Neural cell (in vitro differentiated cells): ENCODE results near the gene TRIO. TPM values are rescaled to one million over a fixed set of nuclear protein-coding genes. Genes with fewer than 3 reads are reported as not detected.

Experiments
- H2AFZ ChIP-seq: fragments of 200-600, 300-800 bp; sonication (generic), shearing (Covaris generic); 2 replicates; pipeline ENCODE4 v1.6.0; 2014; ENCODE audit warnings: low read depth, mild to moderate bottlenecking, antibody characterized with exemption, low read length, moderate library complexity
- H3F3A ChIP-seq: fragments of 200-600 bp; shearing (Covaris generic); 2 replicates; pipeline ENCODE4 v1.6.1; 2016; ENCODE audit warnings: mild to moderate bottlenecking, moderate library complexity, mixed read lengths, antibody characterized with exemption, low read length; ENCODE audit not compliant: insufficient read depth, poor library complexity, severe bottlenecking
- H3K27ac ChIP-seq: fragments of 200-600, 300-800 bp; sonication (generic), shearing (Covaris generic); 2 replicates; pipeline ENCODE4 v1.5.1; 2014; ENCODE audit warnings: mild to moderate bottlenecking, low read length, moderate library complexity
- H3K27me3 ChIP-seq: fragments of 300-800, 200-600 bp; sonication (generic), shearing (Covaris generic); 2 replicates; pipeline ENCODE4 v1.6.0; 2014; ENCODE audit warnings: mild to moderate bottlenecking, low read depth, low read length, moderate library complexity; ENCODE audit not compliant: insufficient read depth
- H3K36me3 ChIP-seq: fragments of 300-800, 200-600 bp; sonication (generic), shearing (Covaris generic); 2 replicates; pipeline ENCODE4 v1.5.1; 2014; ENCODE audit warnings: mild to moderate bottlenecking, antibody characterized with exemption, low read length, moderate library complexity; ENCODE audit not compliant: insufficient read depth
- H3K4me2 ChIP-seq: fragments of 300-800, 200-600 bp; sonication (generic), shearing (Covaris generic); 2 replicates; pipeline ENCODE4 v1.6.0; 2014; ENCODE audit warnings: mild to moderate bottlenecking, low read length
- H3K4me3 ChIP-seq: fragments of 300-800, 200-600 bp; sonication (generic), shearing (Covaris generic); 2 replicates; pipeline ENCODE4 v1.5.1; 2014; ENCODE audit warnings: mild to moderate bottlenecking, low read length, moderate library complexity
- H3K79me2 ChIP-seq: fragments of 200-600 bp; shearing (Covaris generic); replicated peaks from 2 replicates; pipeline ENCODE4 v1.6.0; 2014; ENCODE audit warnings: mild to moderate bottlenecking, low read length, moderate library complexity; ENCODE audit not compliant: insufficient read depth
- H3K9ac ChIP-seq: fragments of 300-800, 200-600 bp; sonication (generic), shearing (Covaris generic); 2 replicates; pipeline ENCODE4 v1.6.1; 2016; ENCODE audit warnings: mild to moderate bottlenecking, low read length, mixed read lengths
- H3K9me2 ChIP-seq: fragments of 200-600 bp; shearing (Covaris generic); 2 replicates; pipeline ENCODE4 v1.6.1; 2016; ENCODE audit warnings: mild to moderate bottlenecking, low read length, mixed read lengths; ENCODE audit not compliant: insufficient read depth
- H3K9me3 ChIP-seq: fragments of 200-600, 300-800 bp; sonication (generic), shearing (Covaris generic); 2 replicates; pipeline ENCODE4 v1.6.1; 2016; ENCODE audit warnings: mild to moderate bottlenecking, mixed run types, low read length, moderate library complexity, mixed read lengths
- H4K20me1 ChIP-seq: fragments of 200-600 bp; shearing (Covaris generic); 2 replicates; pipeline ENCODE4 v1.6.1; 2016; ENCODE audit warnings: mild to moderate bottlenecking, mixed run types; ENCODE audit not compliant: insufficient read depth
- CTCF ChIP-seq: fragments of 450-650 bp; IDR thresholded peaks from 2 replicates; pipeline ENCODE4 v1.5.1; 2014; ENCODE audit warnings: antibody characterized with exemption, mild to moderate bottlenecking, moderate library complexity; ENCODE audit not compliant: poor library complexity, severe bottlenecking
- EP300 ChIP-seq: fragments of 450-650 bp; conservative IDR thresholded peaks from 2 replicates; pipeline ENCODE4 v1.6.1; 2014; ENCODE audit warnings: antibody characterized with exemption, mild to moderate bottlenecking, moderate library complexity; ENCODE audit not compliant: poor library complexity, severe bottlenecking
- EZH2 ChIP-seq: fragments of 200-600, 300-800 bp; shearing (Covaris generic), sonication (generic); IDR thresholded peaks from 2 replicates; pipeline ENCODE4 v1.6.1; 2014; ENCODE audit warnings: antibody characterized with exemption, low read length, borderline replicate concordance, mild to moderate bottlenecking; ENCODE audit not compliant: insufficient read depth, poor library complexity, severe bottlenecking
- MXI1 ChIP-seq: fragments of 450-650 bp; conservative IDR thresholded peaks from 2 replicates; pipeline ENCODE4 v1.6.1; 2014; ENCODE audit warnings: antibody characterized with exemption, mild to moderate bottlenecking; ENCODE audit not compliant: poor library complexity, severe bottlenecking
- POLR2AphosphoS5 ChIP-seq: IDR thresholded peaks from 2 replicates; pipeline ENCODE4 v1.6.1; 2012
- RAD21 ChIP-seq: fragments of 450-650 bp; conservative IDR thresholded peaks from 2 replicates; pipeline ENCODE4 v1.6.1; 2014; ENCODE audit warnings: antibody characterized with exemption, mild to moderate bottlenecking, moderate library complexity
- REST ChIP-seq: IDR thresholded peaks from 2 replicates; pipeline ENCODE4 v1.6.1; 2012; ENCODE audit warnings: borderline replicate concordance
- SMC3 ChIP-seq: fragments of 450-650 bp; conservative IDR thresholded peaks from 2 replicates; pipeline ENCODE4 v1.6.1; 2014; ENCODE audit warnings: antibody characterized with exemption, mild to moderate bottlenecking, moderate library complexity; ENCODE audit not compliant: poor library complexity
- TAF1 ChIP-seq: IDR thresholded peaks from 2 replicates; pipeline ENCODE4 v1.6.1; 2012; ENCODE audit warnings: low read depth
- polyA plus RNA-seq: library from polyadenylated mRNA; depleted of rRNA; stranded (reverse); fragments of >200 nt; gene quantifications from 2 replicates; pipeline ENCODE4 v1.2.3, GENCODE V29; 2014

TRIO gene
- polyA plus RNA-seq, 1 donor from 2014 or later: 168 TPM

- Histone ChIP-seq H3K79me2 (no peaks in the 10 kb centered on the region), H2AFZ (no peak overlapping the region), H3K27ac (no peak overlapping the region), H3F3A (peaks cover 4% of the 10 kb centered on the region), H3K4me2 (no peak overlapping the region), H4K20me1 (no peaks in the 10 kb centered on the region), H3K27me3 (no peaks in the 10 kb centered on the region), H3K4me3 (no peak overlapping the region), H3K9ac (no peak overlapping the region), H3K9me3 (no peaks in the 10 kb centered on the region), H3K36me3 (no peaks in the 10 kb centered on the region), H3K9me2 (no peaks in the 10 kb centered on the region)
- TF ChIP-seq EZH2 (no peak), RAD21 (no peak), MXI1 (no peak), TAF1 (no peak), CTCF (no peak), POLR2AphosphoS5 (no peak), EP300 (no peak), REST (no peak), SMC3 (no peak)
These were observed 306.9 kb downstream of the TRIO start for GRCh38 chr5:14450018-14450524.

- H3K27ac ChIP-seq: peak overlapping the region; percentile 10
- H3K4me3 ChIP-seq: no peak overlapping the region
- no peaks in the 10 kb centered on the region for H3K27me3 ChIP-seq
- H3K4me2 ChIP-seq: no peak overlapping the region
- TF ChIP-seq REST: no peak
- no peak for TF ChIP-seq RAD21
- no peak for TF ChIP-seq POLR2AphosphoS5
- no peak for TF ChIP-seq EP300
- no peak for TF ChIP-seq EZH2
- no peak for TF ChIP-seq MXI1
- no peak for TF ChIP-seq TAF1
- TF ChIP-seq CTCF: no peak
- no peak for TF ChIP-seq SMC3
- no peaks in the 10 kb centered on the region for H3K36me3 ChIP-seq
- no peaks in the 10 kb centered on the region for H3K9me2 ChIP-seq
- no peak overlapping the region for H2AFZ ChIP-seq
- no peaks in the 10 kb centered on the region for H3F3A ChIP-seq
- H3K9me3 ChIP-seq: no peaks in the 10 kb centered on the region
- no peak overlapping the region for H3K9ac ChIP-seq
- H4K20me1 ChIP-seq: no peaks in the 10 kb centered on the region
- H3K79me2 ChIP-seq: no peaks in the 10 kb centered on the region
These were observed 307.6 kb downstream of the TRIO start for GRCh38 chr5:14450742-14451141.
